Glutamatergic neuron (in vitro differentiated cells): ENCODE measurements around the gene NIT1. TPM values are rescaled to one million over a fixed set of nuclear protein-coding genes. Genes with fewer than 3 reads are reported as not detected.

Experiments
- DNase-seq: peaks from one replicate; pipeline ENCODE4 v3.0.0; 2022
- H3K27ac Mint-ChIP-seq: one replicate; pipeline ENCODE4 v1.8.0; 2020; ENCODE audit warnings: mild to moderate bottlenecking, mixed read lengths, inconsistent platforms; ENCODE audit not compliant: unreplicated experiment
- H3K27me3 Mint-ChIP-seq: one replicate; pipeline ENCODE4 v1.8.0; 2020; ENCODE audit warnings: mild to moderate bottlenecking, moderate library complexity, mixed read lengths, inconsistent platforms; ENCODE audit not compliant: unreplicated experiment
- H3K36me3 Mint-ChIP-seq: one replicate; pipeline ENCODE4 v1.8.0; 2020; ENCODE audit warnings: mild to moderate bottlenecking, mixed read lengths, inconsistent platforms; ENCODE audit not compliant: unreplicated experiment
- H3K4me1 Mint-ChIP-seq: one replicate; pipeline ENCODE4 v1.8.0; 2020; ENCODE audit warnings: mild to moderate bottlenecking, low read depth, mixed read lengths, inconsistent platforms; ENCODE audit not compliant: unreplicated experiment
- H3K4me3 Mint-ChIP-seq: one replicate; pipeline ENCODE4 v1.8.0; 2020; ENCODE audit warnings: mild to moderate bottlenecking, mixed read lengths, inconsistent platforms; ENCODE audit not compliant: unreplicated experiment
- H3K9me3 Mint-ChIP-seq: one replicate; pipeline ENCODE4 v1.8.0; 2020; ENCODE audit warnings: mild to moderate bottlenecking, moderate library complexity, mixed read lengths, inconsistent platforms; ENCODE audit not compliant: unreplicated experiment
- total RNA-seq: library from RNA; stranded (reverse); fragmentation: NEBNext Ultra II Directional; extraction: Animal tissue kit (Norgen Biotek cat#: 25700); gene quantifications from one replicate; pipeline ENCODE4 v1.2.1, GENCODE V29; 2021; ENCODE audit not compliant: unreplicated experiment
- TF ChIP-seq, protein P1 (sequence below): fragments of 200-600 bp; sonication (generic); IDR thresholded peaks from one replicate; pipeline ENCODE4 v1.5.0; 2021; ENCODE audit not compliant: partially characterized antibody, unreplicated experiment

The NIT1 gene
- total RNA-seq, 1 donor from 2014 or later = 40.2 TPM

DNA sequence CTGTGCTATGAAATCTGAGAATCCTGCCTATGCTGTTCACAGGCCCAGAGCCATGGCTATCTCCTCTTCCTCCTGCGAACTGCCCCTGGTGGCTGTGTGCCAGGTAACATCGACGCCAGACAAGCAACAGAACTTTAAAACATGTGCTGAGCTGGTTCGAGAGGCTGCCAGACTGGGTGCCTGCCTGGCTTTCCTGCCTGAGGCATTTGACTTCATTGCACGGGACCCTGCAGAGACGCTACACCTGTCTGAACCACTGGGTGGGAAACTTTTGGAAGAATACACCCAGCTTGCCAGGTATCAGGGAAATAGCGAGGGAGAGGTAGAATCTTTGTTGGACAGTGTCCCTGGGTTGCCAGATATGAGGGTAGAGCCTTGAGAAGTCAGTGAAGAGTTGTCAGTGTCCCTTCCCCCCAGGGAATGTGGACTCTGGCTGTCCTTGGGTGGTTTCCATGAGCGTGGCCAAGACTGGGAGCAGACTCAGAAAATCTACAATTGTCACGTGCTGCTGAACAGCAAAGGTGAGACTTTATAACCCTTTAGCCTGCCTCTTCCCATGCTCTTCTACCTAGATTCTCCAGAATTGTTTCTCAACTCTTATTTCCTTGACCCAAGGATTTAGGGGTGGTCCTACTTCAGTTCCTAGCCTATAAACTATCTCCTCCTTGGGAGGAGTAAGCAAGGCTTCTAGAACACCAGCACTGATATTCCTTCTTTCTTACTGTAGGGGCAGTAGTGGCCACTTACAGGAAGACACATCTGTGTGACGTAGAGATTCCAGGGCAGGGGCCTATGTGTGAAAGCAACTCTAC is 1.4 kb downstream of the NIT1 start:
- TF ChIP-seq, protein P1, sequence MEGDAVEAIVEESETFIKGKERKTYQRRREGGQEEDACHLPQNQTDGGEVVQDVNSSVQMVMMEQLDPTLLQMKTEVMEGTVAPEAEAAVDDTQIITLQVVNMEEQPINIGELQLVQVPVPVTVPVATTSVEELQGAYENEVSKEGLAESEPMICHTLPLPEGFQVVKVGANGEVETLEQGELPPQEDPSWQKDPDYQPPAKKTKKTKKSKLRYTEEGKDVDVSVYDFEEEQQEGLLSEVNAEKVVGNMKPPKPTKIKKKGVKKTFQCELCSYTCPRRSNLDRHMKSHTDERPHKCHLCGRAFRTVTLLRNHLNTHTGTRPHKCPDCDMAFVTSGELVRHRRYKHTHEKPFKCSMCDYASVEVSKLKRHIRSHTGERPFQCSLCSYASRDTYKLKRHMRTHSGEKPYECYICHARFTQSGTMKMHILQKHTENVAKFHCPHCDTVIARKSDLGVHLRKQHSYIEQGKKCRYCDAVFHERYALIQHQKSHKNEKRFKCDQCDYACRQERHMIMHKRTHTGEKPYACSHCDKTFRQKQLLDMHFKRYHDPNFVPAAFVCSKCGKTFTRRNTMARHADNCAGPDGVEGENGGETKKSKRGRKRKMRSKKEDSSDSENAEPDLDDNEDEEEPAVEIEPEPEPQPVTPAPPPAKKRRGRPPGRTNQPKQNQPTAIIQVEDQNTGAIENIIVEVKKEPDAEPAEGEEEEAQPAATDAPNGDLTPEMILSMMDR = no peak
- peak overlapping the region; percentile 92 for H3K4me3 Mint-ChIP-seq
- peak overlapping the region; percentile 6 for H3K27ac Mint-ChIP-seq
- H3K27me3 Mint-ChIP-seq = peaks cover 2% of the 10 kb centered on the region
- no peak for DNase-seq
- H3K9me3 Mint-ChIP-seq = no peaks in the 10 kb centered on the region
- H3K4me1 Mint-ChIP-seq = peaks cover 3% of the 10 kb centered on the region
- H3K36me3 Mint-ChIP-seq = no peaks in the 10 kb centered on the region

DNA sequence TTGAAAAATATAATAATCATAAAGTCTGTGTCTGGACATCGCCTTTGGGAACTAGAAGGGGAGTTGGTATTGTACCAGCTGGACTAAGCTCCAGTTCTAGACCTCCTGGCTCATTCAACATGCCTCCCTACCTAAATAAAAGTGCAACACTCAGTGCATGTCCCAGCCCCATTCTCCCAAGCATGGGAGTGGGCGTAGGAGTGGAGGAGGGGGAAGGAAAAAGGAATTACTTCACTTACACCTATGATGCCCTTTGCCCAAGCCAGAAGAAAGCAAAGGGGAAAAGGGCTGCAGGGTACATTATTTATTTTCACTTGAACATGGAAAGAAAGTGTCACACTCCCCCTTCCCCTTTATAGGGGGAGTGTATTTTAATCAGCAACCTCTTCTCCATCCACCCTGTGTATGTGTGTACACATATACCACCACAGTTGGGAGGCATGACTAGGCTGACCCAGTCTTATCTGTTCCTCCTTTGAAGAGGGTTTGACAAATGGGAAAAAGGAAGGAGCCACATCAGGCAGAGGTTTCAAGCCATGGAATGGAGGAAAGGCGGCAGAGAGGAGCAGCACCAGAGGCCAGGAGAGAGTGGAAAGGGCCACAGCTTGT is 3.2 kb downstream of the NIT1 start:
- Mint-ChIP-seq H3K9me3 (peaks cover 4% of the 10 kb centered on the region), H3K4me3 (no peak overlapping the region), H3K36me3 (no peaks in the 10 kb centered on the region), H3K4me1 (peaks cover 3% of the 10 kb centered on the region), H3K27ac (no peak overlapping the region), H3K27me3 (peaks cover 2% of the 10 kb centered on the region)
- no peak for DNase-seq
- TF ChIP-seq, protein P1 = no peak

DNA sequence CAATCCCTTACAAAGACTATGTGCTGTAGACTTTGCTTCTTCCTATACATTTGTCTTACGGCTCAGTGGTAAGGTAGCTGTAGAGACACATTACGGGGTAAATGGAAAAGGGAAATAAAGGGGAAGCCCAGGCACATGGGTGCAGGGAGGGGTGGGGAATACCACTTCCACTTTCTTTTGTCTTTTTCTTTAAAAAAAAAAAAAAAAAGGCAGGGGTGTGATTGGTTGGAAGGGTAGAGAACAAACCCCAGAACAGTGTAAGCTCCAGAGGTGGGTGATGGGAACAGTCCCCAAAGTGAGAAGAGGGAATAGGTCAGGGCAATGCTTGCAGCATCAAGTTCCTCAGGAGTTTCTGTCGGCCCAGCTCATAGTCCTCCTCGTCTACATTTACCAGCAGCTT is 3.9 kb downstream of the NIT1 start:
- peaks cover 4% of the 10 kb centered on the region for H3K9me3 Mint-ChIP-seq
- TF ChIP-seq, protein P1 = no peak
- no peaks in the 10 kb centered on the region for H3K27me3 Mint-ChIP-seq
- no peak overlapping the region for H3K27ac Mint-ChIP-seq
- no peak overlapping the region for H3K4me3 Mint-ChIP-seq
- peaks cover 3% of the 10 kb centered on the region for H3K4me1 Mint-ChIP-seq
- DNase-seq = no peak
- H3K36me3 Mint-ChIP-seq = no peaks in the 10 kb centered on the region

DNA sequence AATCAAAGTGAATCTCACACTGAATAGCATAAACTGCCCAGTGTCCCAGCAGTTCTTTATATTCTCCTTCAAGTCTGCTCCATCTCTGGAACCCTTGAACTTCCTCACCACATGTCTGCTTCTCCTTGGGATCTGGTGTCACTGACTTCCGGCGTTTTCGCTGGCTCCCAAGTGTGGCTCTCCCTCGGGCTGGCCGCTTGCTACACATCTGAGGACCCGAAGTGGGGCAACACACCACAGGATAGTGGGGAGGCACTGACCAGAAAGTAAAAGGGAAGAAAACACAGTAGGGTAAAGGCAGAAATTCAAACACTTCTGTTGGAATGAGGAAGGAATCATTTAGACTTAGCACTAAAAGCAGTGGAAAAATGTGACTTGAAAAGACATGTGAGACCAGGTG is 5.1 kb downstream of the NIT1 start:
- Mint-ChIP-seq H3K36me3 (no peaks in the 10 kb centered on the region), H3K4me3 (no peak overlapping the region), H3K27ac (no peak overlapping the region), H3K9me3 (peaks cover 4% of the 10 kb centered on the region), H3K27me3 (no peaks in the 10 kb centered on the region), H3K4me1 (peaks cover 8% of the 10 kb centered on the region)
- TF ChIP-seq, protein P1 = no peak
- no peak for DNase-seq

DNA sequence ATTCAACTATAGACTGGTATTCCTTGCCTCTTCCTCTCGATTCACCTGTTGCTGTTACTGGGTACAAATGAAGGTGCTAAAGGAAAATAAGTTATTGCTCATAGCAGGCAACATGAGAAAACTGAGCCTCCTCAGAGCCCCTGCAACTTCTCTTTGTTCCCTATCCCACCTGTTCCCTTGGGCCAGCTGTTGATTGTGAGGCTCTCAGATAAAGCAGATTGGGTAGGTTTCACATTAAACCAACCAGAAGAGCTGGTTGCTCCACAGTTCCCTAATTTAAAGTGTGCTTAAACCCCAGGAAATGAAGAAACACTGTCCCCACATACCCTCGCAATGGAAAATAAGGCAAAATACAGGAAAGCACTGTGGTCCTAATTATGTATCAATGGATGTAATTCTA is 9.7 kb downstream of the NIT1 start:
- H3K27me3 Mint-ChIP-seq = peaks cover 3% of the 10 kb centered on the region
- no peak overlapping the region for H3K27ac Mint-ChIP-seq
- DNase-seq = no peak
- peak overlapping the region; percentile 23 for H3K4me3 Mint-ChIP-seq
- peaks cover 22% of the 10 kb centered on the region for H3K4me1 Mint-ChIP-seq
- H3K36me3 Mint-ChIP-seq = no peaks in the 10 kb centered on the region
- peaks cover 4% of the 10 kb centered on the region for H3K9me3 Mint-ChIP-seq
- TF ChIP-seq, protein P1 = no peak
